ENCODE data around the gene BRPF3.

- TF ChIP-seq CTCF (IDR thresholded peaks at IDR 0.05), result no peak
- no peak for TF ChIP-seq POLR2AphosphoS5 (IDR thresholded peaks at IDR 0.05)
- TF ChIP-seq POLR2A (IDR thresholded peaks at IDR 0.05), result no peak
Observed at GRCh38 chr6:36249536-36249935, 53.0 kb downstream of the BRPF3 start.
